ENCODE results near the gene TMEM167A.

TMEM167A gene

DNA sequence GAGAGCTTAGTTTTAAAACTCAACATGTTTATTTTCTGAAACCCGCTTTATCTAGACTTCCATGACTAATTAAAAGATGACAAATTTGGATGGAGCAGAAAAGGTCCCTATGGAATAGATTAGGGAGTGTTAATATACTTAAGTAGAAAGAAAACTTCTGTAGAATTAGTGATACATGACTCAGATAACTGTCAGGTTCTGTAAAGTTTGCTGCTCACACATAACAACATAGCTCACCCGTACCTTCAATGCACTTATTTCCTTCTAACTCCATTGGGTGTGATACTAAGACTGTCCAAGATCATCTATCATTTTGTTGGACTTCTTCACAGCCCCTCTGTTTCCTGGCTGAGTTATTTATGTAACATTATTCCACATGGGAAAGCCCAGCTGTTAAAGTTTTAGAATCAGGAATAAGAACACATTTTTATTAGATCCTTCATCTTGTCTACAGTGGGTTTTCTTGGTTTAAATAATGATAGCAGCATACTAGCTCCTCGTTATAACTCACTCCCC lies 27.8 kb downstream of the TMEM167A start:
- H3K4me3 ChIP-seq (ENCODE audit: low read length) = no peak overlapping the region
- TF ChIP-seq, protein P1, sequence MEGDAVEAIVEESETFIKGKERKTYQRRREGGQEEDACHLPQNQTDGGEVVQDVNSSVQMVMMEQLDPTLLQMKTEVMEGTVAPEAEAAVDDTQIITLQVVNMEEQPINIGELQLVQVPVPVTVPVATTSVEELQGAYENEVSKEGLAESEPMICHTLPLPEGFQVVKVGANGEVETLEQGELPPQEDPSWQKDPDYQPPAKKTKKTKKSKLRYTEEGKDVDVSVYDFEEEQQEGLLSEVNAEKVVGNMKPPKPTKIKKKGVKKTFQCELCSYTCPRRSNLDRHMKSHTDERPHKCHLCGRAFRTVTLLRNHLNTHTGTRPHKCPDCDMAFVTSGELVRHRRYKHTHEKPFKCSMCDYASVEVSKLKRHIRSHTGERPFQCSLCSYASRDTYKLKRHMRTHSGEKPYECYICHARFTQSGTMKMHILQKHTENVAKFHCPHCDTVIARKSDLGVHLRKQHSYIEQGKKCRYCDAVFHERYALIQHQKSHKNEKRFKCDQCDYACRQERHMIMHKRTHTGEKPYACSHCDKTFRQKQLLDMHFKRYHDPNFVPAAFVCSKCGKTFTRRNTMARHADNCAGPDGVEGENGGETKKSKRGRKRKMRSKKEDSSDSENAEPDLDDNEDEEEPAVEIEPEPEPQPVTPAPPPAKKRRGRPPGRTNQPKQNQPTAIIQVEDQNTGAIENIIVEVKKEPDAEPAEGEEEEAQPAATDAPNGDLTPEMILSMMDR (conservative IDR thresholded peaks at IDR 0.05; ENCODE audit: low read length) = no peak
- no peak for DNase-seq (ENCODE audit: low read depth)

DNA sequence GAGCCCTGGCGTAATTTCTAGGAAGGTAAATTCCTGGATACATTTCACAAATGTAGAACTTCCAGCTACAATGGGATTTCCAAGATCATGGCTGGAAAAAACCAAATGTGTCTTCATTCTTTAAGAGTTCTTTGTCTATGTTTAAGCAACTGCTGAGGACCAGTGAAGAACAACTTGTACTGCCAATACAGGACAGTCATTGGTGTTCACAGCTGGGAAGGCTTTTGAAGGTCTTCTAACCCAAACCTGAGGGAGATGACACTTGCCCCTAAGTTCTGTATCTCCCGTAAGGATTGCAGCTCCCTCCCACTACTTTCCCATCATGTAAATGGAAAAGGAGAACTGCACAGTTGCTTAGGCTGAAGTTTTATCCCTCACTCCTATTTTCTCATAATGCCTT lies 28.4 kb downstream of the TMEM167A start:
- DNase-seq (ENCODE audit: low read depth) = no peak
- TF ChIP-seq, protein P1 (conservative IDR thresholded peaks at IDR 0.05; ENCODE audit: low read length) = no peak
- no peak overlapping the region for H3K4me3 ChIP-seq (ENCODE audit: low read length)

DNA sequence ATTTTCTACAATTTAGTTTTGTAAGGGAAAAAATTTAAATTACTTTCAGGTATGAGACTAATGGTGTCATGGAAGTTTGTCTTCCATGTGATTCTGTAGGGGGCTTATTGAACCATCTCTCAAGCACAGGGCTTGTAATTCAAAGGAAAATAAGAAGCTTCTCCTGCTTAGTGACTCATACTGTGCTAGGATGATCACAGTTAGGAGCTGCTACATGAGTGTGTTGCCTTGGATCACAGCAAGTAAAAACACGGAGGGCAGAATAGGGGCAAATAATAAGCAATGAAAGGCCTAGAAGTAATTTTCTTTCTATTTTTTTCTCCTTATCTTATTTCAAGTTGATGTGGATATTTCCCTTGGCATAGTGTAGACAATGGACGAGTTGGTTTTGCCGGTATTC lies 28.9 kb downstream of the TMEM167A start:
- no peak overlapping the region for H3K4me3 ChIP-seq (ENCODE audit: low read length)
- TF ChIP-seq, protein P1 (conservative IDR thresholded peaks at IDR 0.05; ENCODE audit: low read length) = no peak
- DNase-seq (ENCODE audit: low read depth) = no peak

DNA sequence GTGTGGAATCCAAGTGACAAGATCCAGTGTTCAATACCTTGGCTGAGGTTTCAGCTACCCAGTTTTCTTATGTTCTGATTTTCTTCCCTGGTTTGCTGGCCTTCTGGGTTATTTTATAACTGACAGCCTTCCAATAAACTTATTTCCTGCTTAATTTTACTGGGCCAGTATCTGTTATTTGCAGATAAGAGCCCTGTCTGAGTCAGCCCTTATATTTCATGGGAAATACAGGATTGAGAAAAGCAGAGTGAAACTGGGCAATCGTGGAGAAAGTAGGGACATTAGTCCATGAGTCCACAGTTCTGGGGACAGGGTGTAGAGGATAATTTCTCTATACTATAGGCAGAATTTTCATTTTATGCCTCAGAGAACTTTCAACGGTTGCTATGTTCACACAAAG lies 32.3 kb downstream of the TMEM167A start:
- DNase-seq (ENCODE audit: low read depth) = no peak
- TF ChIP-seq, protein P1 (conservative IDR thresholded peaks at IDR 0.05; ENCODE audit: low read length) = no peak
- H3K4me3 ChIP-seq (ENCODE audit: low read length) = no peak overlapping the region

DNA sequence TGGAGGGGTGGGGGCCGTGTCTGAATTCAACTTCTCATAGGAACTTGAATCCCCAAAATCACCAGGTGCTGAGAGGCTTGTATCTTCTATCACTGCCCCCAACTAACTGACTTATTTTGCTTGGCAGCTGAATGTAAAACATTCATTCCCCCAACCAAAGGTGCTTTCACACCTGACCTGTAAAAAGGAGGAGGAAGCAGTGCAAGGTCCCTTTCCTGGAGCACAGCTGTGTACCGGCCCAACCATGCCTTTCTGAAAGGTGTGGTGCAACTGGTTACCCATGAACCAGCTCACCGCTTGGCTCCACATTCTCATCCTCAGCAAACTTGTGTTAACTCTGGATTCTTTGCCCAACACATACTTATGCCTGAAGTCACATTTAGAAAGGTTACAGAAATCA lies 34.7 kb downstream of the TMEM167A start:
- H3K4me3 ChIP-seq (ENCODE audit: low read length) = no peak overlapping the region
- DNase-seq (ENCODE audit: low read depth) = no peak
- TF ChIP-seq, protein P1 (conservative IDR thresholded peaks at IDR 0.05; ENCODE audit: low read length) = no peak

DNA sequence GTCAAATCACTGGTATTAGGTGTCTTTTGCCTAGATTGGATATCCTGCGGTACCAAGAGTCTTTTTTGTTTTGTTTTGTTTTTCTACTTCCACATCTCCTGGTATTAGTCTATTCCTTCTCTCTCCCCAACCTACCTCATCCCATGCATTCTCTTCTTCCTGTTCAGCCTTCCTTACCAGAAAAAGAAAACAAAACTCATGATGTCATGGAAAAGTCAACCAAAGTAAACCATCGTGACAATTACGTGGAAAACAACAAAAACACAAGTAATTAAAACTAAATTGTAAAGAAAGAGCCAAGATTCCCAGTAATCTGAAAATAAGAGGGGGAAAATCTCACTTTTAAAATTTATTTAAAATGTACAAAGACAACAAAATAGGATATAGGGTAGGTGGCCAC lies 38.3 kb downstream of the TMEM167A start:
- TF ChIP-seq, protein P1 (conservative IDR thresholded peaks at IDR 0.05; ENCODE audit: low read length) = no peak
- H3K4me3 ChIP-seq (ENCODE audit: low read length) = no peak overlapping the region
- no peak for DNase-seq (ENCODE audit: low read depth)

DNA sequence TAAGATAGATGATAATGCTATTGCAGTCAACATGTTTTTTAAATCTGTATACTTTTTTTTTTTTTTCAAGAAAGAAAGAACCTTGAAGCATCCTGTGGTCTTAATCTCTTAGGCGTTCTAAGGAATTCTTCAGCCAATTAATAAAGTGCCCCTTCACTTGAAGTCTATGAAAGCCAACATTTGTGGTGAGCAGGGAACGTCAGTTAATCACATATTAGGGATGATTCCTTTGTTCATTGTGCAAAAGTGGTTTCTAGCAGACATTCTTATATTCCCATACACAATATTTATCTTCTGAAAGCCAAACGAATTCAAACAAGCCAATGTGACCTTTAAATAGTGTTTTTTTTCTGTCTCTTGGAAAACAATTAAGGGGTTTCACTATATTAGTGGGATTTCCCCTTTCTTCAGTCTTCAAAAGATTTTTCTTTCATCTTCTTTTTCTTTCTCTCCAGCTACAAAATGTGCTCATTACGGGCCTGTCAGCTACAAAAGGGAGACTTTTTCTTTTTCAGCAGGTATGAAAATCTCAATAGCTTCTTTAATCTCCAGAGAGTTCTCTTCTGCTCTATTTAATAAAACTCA lies 40.1 kb downstream of the TMEM167A start:
- TF ChIP-seq, protein P1 (conservative IDR thresholded peaks at IDR 0.05; ENCODE audit: low read length) = no peak
- no peak overlapping the region for H3K4me3 ChIP-seq (ENCODE audit: low read length)
- no peak for DNase-seq (ENCODE audit: low read depth)
